ENCODE measurements around the gene GAS6.
"Not testable (repeated sequence)": the region's sequence is repeated elsewhere in the genome, so short reads cannot be mapped to it uniquely, and the experiment has no call there.

The GAS6 gene

DNA sequence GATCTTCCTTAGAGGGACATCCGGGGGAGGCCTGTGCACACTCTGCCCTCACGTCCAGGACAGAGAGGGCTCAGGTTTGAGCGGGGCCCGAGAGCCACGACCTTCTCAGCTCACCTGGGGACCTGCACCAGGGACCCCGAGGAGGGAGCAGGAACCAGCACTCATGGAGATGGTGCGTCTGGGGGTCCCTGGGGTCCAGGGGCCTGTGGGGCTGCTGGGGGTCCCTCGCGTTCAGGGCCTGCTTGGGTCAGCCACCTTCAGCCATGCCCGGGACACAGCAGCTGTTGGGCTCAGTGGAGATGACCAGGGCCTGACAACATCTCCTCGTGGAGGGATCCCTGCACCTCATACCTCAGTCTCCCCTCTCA lies 57.8 kb downstream of the GAS6 start:
- DNase-seq (ENCODE audit: low read depth): no peak

DNA sequence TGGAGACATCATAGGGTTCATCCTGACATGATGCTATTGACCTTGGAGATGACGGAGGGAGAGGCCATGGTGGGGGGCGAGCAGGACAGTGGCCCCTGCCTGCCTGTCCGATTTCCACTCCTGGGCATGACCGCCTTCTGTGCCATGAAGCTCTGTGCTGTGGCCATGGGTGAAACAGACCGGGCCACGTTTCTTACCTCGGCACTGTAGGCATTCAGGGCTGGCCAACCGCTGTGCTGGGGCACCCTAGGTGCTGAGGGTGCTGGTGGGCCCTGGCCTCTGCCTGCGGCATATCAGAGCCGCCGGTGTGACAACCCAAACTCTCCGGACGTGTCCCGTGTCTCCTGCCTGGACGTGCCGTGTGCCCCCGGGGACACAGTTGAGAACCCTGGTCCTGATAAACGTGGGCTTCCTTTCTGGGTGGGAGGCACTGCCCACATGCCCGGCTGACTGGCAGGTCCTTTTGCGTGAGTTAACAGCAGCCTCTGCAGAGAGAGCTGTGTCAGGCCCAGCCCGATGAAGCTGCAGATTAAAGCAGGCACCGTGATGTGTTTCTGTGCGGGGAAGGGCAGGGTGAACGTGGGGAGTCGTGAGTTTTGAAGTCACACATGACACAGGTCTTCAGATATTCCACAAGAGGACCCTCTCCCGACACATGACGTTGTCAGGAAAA lies 58.3 kb downstream of the GAS6 start:
- no peak for DNase-seq (ENCODE audit: low read depth)

DNA sequence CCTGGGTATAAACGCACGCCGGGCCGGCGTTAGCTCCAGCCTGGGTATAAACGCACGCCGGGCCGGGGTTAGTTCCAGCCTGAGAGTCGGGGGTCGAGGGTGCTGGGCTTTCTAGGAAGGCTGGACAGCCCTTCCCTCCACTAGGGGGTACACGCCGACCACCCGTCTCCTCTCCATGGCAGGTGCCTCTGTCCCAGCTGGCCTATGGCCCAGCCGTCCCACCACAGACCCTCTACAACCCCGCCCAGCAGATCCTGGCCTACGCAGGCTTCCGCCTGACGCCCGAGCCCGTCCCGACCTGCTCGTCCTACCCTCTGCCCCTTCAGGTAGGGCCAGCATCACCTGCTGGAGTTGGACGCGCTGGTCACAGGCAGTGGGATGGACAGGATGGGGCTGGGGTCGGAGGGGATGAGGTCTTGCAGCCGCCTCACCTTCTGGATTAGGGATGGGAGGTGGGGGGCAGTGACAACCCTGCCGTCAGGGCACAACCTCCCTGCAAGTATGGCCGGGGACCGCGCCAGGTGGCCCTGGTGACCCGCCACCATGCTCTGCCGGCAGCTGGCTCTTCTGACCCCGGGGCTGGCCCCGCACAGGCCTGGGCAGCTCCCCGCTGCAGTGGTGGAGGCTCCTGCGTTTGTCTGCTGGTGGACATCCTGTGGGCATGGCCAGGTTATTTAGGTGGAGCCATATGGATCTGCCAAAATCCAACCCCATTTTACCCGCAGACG lies 59.0 kb downstream of the GAS6 start:
- DNase-seq (ENCODE audit: low read depth): no peak

DNA sequence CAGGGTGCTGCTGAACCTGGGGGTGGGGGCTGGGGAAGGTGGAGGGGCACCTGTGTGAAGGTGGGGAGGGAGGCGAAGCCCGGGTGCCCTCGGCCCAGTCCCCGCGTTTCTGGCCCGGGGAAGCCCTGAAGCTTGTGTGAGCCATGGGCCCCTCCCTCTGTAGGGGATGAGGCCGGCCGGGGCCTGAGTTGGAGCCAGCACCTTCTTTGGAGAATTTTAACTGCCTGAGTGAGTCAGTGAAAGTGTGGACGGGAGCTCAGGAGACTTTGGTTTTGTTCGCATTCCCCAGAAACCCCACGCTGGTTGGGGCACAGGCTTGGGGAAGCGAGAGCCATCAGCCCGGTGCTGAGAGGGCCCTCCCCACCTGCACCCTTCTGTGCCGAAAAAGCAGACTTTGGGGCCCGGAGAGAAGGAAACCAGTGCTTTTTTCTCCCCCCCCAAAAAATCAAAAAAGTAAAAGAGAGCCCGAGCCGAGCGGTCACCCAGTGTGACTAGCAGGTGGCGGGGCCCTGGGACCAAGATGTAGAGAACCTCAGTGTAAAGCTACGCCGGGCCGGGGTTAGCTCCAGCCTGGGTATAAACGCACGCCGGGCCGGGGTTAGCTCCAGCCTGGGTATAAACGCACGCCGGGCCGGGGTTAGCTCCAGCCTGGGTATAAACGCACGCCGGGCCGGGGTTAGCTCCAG lies 59.7 kb downstream of the GAS6 start:
- DNase-seq (ENCODE audit: low read depth): no peak

DNA sequence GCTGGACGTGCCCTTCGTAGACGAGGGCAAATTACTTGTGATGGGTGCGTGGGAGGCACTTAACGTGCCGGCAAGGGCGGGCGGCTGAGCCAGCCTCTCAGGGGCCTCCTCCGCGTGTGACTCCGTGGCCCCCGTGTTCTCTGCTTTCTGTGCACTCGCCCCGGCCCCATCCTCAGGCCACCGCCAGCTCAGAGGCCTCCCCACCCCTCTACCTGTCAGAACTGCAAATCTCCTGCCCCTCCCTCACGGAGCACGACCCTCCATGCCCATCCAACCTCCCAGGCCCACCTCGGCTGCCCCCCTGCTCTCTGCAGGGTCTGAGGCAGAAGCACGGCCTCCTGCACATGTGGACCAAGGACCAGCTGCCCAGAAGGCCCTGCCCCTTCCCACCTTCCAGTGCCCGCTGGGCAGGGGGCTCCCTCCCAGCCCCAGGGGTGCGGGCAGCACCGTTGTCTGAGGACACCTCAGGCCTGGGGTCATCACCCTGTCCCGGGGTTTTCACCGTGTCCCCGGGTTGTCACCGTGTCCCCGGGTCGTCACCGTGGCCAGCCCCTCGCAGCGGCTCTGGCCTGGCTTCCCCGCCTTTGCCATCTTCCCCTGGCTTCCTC lies 60.4 kb downstream of the GAS6 start:
- no peak for DNase-seq (ENCODE audit: low read depth)

DNA sequence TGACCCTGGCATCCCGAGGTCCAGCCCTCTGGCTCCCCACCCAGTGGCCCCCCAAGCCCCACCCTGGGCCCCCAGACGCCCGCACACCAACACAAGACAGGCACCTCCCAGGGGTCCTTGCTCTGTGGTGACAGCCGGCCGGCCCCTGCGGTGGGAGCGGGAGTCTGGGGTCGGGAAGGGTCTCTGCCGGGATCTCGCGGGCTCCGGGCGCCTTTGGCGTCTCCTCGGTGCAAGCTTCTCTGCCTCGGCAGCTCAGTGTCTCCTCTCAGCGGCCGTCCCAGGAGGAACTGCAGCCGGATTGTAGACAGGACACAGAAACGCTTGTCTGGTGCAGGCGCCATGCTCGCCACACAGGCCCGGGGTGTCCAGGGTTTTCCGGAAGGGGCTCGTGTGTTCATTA lies 61.1 kb downstream of the GAS6 start:
- DNase-seq (ENCODE audit: low read depth): no peak

DNA sequence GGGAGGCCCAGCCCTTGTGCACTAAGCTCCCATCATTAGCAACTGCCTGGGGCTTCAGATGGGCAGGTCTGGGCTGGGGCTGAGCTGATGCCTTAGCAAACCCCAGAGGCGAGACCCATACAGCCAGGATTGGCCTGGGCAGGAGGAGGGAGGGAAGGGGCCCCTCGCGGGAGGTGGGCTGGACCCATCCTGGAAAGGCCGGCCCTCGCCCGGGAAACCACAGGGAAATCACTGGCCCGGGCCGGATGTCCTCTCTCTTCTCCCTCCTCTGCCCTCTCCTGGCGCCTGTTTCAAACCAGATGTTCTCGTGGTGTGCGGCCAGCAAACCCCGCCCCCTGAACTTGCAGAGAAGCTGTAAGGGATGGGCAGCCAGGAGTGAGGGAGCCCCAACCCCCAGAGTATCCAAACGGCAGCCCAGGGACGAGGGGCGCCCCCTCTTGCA lies 61.8 kb downstream of the GAS6 start:
- DNase-seq (ENCODE audit: low read depth): no peak

DNA sequence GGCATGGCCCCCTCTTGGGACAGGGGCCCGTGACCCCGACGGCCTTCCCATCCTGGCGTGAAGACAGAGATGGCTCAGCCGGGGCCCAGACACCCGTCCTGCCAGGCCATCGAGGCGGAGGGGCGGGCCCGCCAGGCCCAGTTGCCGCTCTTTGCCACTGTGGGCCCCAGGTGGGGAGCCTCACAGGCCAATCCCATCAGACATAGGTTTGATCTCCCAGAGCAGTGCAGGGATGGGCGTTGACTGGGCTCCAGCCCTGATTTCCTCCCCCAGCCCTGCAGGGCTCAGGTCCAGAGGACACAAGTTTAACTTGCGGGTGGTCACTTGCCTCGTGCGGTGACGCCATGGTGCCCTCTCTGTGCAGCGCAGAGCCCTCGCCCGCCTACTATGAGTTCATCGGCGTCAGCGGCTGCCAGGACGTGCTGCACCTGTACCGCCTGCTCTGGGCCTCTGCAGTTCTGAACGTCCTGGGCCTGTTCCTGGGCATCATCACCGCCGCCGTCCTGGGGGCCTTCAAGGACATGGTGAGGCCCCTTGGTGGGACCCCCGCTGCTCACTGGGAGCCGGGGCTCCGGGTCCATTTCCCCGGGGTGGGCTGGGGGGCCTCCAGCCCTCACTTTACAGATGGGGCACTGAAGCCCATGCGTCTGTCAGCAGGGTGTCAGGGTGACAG lies 62.5 kb downstream of the GAS6 start:
- no peak for DNase-seq (ENCODE audit: low read depth)

DNA sequence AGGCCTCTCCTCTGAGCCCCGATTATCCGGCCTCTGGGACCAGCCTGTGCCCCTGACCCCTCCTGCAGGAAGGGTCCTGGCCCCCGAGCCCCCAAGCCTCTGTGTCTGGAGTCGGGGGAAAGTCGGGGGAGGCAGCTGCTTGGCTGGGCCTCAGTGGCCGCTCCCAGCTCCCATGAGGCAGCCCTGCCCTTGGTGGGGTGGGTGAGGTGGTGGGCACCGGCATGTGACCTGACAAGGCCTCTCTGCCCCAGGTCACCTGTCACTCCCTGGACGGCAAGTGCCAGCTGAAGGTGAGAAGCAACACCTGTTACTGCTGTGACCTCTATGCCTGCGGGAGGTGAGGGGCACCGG lies 63.3 kb downstream of the GAS6 start:
- DNase-seq (ENCODE audit: low read depth): no peak

DNA sequence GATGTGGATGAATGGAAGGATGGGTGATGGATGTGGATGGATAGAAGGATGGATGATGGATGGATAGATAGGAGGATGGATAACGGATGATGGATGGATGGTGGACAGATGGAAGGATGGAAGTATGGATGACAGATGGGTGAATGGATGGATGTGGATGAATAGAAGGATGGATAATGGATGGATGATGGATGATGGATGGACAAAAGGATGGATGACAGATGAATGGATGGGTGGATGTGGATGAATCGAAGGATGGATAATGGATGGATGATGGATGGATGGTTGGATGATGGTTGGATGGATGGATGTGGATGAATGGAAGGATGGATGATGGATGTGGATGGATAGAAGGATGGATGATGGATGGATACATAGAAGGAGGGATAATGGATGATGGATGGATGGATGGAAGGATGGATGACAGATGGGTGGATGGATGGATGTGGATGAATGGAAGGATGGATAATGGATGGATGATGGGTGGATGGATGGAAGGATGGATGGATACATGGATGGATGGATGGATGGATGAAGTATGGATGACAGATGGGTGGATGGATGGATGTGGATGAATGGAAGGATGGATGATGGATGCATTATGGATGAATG lies 65.6 kb downstream of the GAS6 start:
- no peak for DNase-seq (ENCODE audit: low read depth)

DNA sequence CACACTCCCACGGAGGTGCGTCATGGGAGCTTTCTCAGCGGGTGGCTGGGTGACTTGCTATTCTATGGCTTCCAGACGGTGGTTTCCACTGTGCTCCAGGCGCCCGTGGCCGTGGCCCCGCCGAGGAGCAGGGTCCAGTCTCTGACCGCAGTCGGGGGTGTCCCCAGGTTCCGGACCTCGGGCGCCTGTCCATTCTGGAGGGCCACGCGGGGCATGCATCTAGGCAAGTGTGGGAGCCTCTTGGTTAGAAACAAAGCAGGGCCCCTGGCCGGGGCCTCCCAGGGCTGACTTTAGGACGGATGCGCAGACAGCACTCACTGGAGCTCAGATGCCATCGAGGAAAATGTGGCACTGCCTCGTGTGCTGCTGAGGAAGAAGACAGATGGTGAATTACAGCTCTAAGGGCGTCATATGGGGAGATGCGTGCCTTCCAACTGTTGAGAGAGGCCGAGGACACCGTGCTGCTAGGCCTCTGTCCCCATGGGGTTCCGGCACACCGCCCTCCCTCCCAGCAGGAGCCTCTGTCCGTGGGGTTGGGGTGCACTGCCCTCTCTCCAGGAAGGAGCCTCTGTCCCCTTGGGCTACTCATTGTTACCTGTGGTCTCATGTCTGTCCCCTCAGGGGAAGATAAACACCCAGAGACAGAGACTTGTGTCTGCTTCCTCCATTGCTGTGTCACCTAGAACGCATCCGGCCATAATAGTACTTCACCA lies 66.8 kb downstream of the GAS6 start:
- no peak for DNase-seq (ENCODE audit: low read depth)

DNA sequence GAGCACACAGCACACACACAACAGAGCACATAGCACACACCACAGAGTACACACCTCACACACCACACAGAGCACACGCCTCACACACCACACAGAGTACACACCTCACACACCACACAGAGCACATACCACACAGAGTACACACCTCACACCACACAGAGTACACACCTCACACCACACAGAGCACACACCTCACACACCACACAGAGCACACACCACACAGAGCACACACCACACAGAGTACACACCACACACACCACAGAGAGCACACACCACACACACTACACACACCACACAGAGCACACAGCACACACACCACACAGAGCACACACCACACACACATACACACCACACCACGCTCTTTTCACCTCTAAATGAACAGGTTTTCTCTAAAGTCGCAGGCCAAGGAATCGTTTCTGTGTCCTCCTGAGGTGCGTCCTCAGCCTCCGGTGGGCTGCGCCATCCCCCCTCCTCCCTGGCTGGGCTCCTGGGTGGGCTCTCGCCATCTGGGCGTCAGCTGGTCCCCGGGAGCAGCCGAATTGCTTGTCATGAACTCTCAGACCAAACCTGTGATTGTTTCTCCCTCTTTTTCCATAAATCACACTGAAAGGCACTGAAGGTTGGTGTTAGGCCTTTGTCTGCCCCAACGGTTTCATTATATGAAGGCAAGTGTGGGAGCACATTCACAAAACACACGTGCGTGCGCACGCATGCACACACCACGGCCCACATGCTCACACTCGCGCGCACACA lies 67.5 kb downstream of the GAS6 start:
- no peak for DNase-seq (ENCODE audit: low read depth)

DNA sequence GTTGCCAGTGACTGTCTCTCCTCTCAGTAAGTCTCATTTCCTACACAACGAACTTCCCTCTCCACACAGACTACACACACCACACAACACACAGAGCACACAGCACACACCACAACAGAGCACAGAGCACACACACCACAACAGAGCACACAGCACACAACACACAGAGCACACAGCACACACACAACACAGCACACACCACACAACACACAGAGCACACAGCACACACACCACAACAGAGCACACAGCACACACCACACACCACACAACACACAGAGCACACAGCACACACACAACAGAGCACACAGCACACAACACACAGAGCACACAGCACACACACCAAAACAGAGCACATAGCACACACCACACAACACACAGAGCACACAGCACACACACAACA lies 68.5 kb downstream of the GAS6 start:
- not testable (repeated sequence) for DNase-seq (ENCODE audit: low read depth)

DNA sequence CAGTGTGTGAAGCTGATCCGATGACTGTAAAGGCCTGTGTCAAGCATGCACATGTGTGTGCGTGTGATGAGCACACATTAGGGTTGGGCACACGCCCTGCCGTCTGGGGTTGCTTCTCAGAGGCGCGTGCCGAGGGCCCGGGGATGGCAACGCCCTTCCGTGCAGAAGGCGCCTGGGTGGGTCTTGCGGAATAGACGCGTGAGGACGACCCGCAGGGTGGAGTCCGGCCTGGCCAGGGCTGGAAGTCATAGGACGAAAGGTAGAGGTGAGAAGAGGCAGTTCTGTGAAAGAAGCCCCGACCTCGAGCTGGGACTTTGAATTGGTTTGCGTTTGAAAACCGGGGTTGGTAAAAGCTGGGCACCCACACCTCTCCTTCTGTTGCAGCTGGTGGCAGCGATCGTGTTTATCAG lies 69.1 kb downstream of the GAS6 start:
- DNase-seq (ENCODE audit: low read depth): no peak

DNA sequence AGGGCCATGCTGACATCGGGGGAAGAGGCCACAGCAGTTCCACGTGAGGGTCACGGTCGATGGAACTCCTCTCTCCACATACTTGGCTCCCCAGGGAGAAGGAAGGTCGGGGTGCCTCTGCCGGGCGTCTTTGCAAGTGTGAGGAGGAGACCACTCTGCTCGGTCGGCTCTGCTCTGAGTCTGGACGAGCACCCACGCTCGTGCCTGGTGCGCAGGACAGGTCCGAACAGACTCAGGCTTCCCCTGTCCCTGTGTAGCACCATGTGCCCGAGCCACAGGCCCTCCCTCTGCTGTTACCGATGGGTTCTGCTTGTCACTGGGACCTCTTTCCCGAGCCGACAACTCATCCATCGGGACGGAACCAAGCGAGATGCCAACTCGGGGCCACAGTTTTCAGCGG lies 69.8 kb downstream of the GAS6 start:
- no peak for DNase-seq (ENCODE audit: low read depth)

DNA sequence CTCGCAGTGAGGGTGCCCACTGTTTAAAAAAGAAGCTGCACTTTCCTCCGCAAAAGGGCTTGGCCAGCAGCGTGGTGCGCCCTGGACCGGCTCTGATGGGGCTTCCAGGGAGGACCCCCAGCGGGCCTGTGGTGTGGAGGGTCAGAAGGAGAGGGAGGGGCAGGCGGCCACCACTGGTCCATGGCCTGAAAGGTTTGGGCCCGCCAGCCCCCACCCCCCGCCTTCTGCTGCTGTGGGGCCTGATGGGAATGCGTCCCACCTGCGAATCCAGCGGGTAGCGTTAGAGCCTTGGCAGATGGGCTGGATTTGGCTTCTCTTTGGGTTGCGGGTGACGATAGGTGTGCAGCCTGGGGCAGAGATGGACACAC lies 70.2 kb downstream of the GAS6 start:
- DNase-seq (ENCODE audit: low read depth): no peak

DNA sequence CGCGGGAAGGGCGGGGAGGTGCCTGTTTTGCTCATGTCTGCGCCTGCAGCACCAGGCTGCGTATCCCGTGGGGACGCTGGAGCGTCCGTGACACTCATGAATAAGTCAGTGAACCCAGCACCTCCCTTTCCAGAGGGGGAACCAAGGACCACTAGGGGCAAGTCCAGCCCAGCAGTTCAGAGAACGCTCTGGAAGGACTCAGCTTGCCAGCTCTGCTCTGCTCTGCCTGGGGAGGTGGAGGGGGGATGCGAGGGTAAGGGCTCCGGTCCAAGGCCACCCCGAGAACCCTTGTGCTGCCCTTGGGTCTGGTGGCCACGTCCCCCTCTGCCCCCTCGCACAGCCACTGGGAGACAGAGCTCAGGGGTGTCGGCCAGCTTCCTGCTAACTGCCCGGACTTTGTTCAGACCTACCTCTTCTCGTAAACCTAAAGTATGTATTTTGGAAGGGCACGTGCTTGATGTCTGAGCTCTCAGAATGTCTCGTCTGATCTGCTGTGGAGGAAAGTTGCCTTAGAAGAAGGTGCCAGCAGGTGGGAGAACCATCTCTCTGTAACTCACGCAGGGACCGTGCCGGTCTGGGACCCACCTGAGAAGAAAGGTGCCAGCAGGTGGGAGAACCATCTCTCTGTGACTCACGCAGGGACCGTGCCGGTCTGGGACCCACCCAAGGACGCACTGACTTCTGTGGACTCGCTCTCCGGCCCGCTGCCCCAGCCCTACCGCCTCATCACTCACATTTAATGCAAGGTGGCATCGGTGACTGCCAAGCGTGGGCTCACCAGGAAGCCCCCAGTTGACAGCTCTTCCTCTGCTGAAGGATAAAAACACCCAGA lies 70.8 kb downstream of the GAS6 start:
- no peak for DNase-seq (ENCODE audit: low read depth)

DNA sequence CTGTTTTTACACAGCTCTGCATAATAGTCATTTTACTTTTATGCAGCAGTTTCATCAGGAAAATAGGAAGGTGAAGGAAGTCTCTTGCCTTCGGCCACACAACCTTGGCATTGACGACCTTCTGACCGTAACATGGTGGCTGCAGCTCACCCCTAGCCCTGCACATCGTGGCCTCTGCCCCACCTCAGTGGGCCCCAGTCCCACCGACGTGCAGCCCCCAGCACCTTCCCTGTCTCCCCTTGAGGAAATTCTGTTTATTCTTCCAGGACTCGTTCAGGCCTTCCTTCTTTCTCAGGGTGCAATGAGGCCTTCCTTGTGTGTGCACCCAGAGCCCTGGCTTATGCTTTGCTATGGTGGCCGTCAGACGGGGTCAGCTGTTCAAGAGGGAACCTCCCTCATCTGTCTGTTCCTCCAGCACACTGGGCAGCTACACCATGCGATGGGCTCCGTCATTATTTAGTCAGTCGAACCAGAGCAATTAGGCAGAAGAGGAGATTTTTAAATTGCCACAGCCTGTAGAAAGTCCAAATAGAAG lies 71.6 kb downstream of the GAS6 start:
- DNase-seq (ENCODE audit: low read depth): no peak

DNA sequence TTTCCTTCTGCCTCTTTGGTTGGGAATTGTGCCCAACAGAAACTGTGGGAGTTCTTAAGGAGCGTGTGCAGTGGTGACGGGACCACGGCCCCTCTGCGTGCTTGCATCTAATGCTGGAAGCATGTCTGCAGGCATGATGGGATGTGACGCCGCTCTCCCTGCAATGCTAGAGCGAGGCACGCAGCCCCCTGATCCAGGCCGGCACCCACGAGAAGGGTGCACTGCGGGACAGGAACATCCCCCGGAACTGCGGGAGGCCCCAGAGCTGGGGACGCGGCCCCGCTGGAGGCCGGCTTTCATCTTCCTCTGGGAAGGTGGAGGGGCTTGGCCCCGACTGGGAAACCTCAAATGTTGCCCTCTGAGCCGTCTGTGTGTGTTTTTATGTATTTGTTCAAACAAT lies 72.1 kb downstream of the GAS6 start:
- no peak for DNase-seq (ENCODE audit: low read depth)

DNA sequence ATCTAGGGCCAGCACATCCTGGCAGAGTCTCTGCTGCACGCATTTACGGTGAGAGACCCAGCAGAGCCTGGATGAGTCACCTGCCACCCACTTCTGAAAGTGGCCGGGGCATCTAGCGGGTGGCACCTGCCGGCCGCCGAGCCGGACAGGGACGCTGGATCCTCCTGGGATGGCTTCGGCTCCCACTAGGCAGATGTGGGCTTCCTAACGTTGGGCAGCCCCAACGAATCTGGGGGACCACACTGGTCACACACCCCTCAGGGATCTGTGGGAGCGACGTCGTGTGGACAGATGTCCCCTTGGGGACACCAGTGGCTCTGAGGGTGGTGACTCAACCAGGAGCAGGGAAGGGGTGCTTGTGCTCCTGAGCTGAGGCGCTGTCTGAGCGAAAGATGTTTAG lies 72.7 kb downstream of the GAS6 start:
- no peak for DNase-seq (ENCODE audit: low read depth)
